Mucosa of gallbladder (tissue), 1 donor: ENCODE results near the gene PTPN6. TPM values are rescaled to one million over a fixed set of nuclear protein-coding genes. Genes with fewer than 3 reads are reported as not detected.
A peak's percentile ranks its signal among the peaks of the same experiment; 100 is the strongest.

Source experiments
- DNase-seq: peaks from one replicate; pipeline ENCODE4 v3.0.0-alpha.2; 2020; ENCODE audit warnings: low spot score
- total RNA-seq: library from RNA; stranded (reverse); gene quantifications from one replicate; pipeline ENCODE4 v1.2.1, GENCODE V29; 2021
- donor health status: DM: no; HTN: no; CAD: no.

PTPN6 gene
- total RNA-seq, 1 donor from 2014 or later = 66.4 TPM

DNA sequence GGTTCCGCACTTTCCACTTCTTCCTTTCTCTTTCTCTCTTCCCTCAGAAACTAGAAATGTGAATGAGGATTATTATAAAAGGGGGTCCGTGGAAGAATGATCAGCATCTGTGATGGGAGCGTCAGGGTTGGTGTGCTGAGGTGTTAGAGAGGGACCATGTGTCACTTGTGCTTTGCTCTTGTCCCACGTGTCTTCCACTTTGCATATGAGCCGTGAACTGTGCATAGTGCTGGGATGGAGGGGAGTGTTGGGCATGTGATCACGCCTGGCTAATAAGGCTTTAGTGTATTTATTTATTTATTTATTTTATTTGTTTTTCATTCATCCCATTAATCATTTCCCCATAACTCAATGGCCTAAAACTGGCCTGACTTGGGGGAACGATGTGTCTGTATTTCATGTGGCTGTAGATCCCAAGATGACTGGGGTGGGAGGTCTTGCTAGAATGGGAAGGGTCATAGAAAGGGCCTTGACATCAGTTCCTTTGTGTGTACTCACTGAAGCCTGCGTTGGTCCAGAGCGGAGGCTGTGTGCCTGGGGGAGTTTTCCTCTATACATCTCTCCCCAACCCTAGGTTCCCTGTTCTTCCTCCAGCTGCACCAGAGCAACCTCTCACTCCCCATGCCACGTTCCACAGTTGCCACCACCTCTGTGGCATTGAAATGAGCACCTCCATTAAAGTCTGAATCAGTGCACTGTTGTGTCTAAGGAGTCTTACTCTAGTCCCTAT is 28.0 kb upstream of the PTPN6 start:
- no peak for DNase-seq

DNA sequence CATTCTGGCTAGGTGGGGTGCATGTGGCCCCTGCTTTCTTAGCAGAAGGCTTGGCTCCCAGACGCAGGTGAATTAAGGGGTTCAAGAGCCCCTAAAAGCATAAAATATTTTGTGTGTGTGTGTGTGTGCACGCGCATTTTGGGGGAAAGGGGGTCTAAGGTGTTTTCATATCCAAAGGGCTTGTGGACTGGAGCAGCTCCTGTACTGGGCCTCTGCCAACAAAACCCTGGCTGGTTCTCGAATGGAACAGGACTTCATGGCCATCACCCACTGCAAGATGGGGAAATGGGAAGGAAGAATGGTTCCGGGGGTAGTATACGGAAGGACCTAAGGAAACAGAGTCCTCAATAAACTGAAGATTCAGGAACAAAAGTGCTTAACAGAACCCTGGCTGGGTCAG is 27.3 kb upstream of the PTPN6 start:
- no peak for DNase-seq

DNA sequence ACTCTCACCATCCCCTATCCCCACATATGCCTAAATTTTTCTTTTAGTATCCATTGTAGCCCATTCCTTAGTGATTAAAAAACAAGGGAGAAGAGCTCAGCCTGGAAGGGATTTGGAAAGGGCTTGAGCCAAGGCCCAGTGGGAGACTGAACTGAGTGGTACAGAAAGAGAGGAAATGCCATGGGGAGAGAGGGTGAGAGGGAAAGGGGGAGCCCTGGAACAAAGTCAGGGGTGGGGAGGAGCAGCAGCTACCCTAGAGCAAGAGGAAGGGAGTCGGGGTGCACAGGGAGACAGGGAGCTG is 26.0 kb upstream of the PTPN6 start:
- DNase-seq = no peak

GRCh38 chr12:6925540-6926279 is 25.4 kb upstream of the PTPN6 start:
- peak; percentile 78 for DNase-seq

GRCh38 chr12:6927379-6928021 is 23.7 kb upstream of the PTPN6 start, which contains the start of gene ATN1:
TSS of gene ATN1 (plus strand) at chr12:6927959. CDS start at chr12:6934002, 6,043 bp downstream.
- DNase-seq = peak; percentile 76

- DNase-seq = no peak
Observed at GRCh38 chr12:6928022-6928702, 23.0 kb upstream of the PTPN6 start.

GRCh38 chr12:6928703-6929407 is 22.3 kb upstream of the PTPN6 start:
- DNase-seq = no peak

DNA sequence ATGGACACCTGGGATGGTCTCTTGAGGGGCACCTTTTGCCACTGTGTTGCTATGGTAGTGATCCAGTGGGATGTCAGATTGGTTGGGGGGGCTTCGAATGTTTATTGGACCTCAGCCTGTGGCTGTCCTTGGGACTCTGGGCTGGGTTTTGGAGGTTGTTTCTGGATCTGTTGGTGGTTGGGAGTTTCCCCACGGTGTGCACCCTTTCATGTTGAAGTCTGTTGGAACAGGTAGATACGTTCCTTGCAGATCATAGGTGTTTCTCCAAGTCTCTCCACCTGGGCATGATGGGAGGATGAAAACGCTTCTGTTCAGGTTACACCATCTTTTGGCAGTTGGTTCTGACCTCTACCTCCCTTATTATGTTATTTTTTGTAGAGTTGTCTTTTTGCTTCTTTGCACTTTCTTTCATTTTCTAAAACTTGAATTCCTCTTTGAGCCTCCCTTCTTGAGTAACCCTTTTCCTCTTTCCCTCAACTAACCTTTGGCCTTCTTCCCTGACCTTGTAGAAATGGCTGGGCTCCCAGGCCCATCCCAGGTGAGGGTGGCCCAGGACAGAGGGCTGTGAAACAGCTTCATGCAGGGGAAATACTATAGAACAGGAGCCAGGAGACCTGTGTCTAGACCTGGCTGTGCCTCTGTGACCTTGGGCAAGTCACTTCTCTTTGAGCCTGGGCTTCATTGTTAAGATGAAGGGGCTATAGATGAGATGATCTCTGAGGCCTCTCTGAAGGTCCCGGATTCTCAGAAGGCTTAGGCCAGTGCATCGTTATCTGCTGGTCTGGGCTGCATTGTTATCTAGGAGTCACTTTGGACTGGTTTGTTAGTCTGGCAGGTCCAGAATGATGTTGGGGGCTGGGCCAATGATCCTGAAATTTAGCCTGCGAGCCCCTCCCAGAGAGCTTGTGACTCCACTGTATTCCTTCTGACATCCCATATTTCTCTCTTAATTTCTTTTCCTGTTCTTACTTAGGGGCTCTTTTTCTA is 21.4 kb upstream of the PTPN6 start:
- no peak for DNase-seq

DNA sequence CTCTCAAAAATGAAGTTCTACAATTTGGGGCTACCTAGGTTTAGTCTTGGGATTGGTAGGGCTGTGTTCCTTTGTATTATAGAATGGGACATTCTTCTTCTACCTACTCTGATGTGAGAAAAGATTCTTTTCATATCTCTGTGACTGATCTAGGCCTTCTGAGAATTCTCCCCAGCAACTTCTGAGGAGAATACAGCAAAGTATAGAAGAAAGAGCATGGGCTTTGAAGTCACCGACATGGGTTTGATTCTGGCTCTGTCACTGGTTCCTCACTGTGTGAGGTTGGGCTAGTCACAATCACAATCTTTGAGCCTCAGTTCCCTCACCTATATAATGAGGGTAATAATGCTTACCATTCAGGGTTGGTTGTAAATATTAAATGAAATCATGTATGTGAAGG is 18.4 kb upstream of the PTPN6 start:
- no peak for DNase-seq

DNA sequence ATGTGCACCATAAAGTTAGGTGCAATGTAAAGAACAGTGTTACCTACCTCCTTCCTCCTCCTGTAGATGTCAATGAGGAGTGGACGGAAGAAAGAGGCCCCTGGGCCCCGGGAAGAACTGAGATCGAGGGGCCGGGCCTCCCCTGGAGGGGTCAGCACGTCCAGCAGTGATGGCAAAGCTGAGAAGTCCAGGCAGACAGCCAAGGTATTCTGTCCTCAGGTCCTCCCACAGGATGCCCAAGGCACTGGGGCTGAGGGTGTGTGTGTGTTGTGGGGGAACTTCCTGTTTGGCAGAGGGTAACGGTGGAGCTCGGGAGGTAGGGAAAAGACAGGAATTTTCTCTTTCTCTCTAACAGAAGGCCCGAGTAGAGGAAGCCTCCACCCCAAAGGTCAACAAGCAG is 17.0 kb upstream of the PTPN6 start:
- DNase-seq = no peak

- no peak for DNase-seq
Observed at GRCh38 chr12:6935371-6936193, 15.6 kb upstream of the PTPN6 start.

- DNase-seq = no peak
Observed at GRCh38 chr12:6936194-6936635, 14.9 kb upstream of the PTPN6 start.

DNA sequence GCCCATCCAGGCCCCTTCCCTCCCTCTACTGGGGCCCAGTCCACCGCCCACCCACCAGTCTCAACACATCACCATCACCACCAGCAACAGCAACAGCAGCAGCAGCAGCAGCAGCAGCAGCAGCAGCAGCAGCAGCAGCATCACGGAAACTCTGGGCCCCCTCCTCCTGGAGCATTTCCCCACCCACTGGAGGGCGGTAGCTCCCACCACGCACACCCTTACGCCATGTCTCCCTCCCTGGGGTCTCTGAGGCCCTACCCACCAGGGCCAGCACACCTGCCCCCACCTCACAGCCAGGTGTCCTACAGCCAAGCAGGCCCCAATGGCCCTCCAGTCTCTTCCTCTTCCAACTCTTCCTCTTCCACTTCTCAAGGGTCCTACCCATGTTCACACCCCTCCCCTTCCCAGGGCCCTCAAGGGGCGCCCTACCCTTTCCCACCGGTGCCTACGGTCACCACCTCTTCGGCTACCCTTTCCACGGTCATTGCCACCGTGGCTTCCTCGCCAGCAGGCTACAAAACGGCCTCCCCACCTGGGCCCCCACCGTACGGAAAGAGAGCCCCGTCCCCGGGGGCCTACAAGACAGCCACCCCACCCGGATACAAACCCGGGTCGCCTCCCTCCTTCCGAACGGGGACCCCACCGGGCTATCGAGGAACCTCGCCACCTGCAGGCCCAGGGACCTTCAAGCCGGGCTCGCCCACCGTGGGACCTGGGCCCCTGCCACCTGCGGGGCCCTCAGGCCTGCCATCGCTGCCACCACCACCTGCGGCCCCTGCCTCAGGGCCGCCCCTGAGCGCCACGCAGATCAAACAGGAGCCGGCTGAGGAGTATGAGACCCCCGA is 14.3 kb upstream of the PTPN6 start:
- DNase-seq = no peak

DNA sequence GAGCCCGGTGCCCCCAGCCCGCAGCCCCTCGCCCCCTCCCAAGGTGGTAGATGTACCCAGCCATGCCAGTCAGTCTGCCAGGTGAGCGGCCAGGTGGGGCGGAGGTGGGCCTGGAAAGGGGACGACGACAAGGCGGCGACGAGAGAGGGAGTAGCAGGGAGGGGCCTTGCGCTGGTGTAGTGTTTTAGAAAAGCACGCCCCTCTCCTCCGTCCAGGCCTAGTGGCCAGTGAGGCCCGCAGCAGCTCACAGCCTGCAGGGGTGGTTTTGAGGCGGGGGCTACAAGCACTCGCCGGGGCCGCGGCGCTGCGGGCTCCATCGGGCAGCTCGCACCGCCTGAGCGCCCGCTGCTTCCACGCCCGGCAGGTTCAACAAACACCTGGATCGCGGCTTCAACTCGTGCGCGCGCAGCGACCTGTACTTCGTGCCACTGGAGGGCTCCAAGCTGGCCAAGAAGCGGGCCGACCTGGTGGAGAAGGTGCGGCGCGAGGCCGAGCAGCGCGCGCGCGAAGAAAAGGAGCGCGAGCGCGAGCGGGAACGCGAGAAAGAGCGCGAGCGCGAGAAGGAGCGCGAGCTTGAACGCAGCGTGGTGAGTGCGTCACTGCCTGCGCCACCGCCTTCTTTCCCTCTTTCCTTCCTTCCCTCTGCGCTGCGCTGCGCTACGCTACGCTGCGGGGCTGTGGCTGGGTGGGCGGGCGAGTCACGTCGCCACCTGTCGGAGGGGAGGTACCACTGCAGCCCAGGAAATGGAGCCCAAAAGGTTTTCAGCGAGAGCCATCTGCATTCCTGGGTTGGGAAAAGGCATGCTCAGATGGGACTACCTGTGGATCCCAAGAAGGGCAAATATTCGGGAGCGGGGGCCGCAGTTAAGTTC is 13.4 kb upstream of the PTPN6 start:
- peak; percentile 94 for DNase-seq

DNA sequence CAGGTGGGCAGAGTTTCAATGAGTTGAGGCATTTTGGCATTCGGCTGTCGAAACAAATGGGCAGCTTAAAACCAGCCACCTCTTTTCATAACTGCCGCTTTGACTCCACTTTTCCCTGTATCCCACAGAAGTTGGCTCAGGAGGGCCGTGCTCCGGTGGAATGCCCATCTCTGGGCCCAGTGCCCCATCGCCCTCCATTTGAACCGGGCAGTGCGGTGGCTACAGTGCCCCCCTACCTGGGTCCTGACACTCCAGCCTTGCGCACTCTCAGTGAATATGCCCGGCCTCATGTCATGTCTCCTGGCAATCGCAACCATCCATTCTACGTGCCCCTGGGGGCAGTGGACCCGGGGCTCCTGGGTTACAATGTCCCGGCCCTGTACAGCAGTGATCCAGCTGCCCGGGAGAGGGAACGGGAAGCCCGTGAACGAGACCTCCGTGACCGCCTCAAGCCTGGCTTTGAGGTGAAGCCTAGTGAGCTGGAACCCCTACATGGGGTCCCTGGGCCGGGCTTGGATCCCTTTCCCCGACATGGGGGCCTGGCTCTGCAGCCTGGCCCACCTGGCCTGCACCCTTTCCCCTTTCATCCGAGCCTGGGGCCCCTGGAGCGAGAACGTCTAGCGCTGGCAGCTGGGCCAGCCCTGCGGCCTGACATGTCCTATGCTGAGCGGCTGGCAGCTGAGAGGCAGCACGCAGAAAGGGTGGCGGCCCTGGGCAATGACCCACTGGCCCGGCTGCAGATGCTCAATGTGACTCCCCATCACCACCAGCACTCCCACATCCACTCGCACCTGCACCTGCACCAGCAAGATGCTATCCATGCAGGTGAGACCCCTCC is 12.6 kb upstream of the PTPN6 start:
- DNase-seq = no peak

GRCh38 chr12:6939191-6939540 is 12.0 kb upstream of the PTPN6 start:
- no peak for DNase-seq

- no peak for DNase-seq
Observed at GRCh38 chr12:6941267-6941666, 9.9 kb upstream of the PTPN6 start.
